Keratinocyte (primary cell): ENCODE measurements around the gene GLI2. TPM values are rescaled to one million over a fixed set of nuclear protein-coding genes. Genes with fewer than 3 reads are reported as not detected.

Experiments
- DNase-seq: peaks from one replicate; pipeline ENCODE4 v3.0.0-alpha.2; 2011; ENCODE audit warnings: low read depth, missing footprints, low spot score
- FAIRE-seq: peaks from 2 replicates; lab custom pipeline; 2011; peaks lifted over from hg19 to GRCh38; lab: Jason Lieb, UNC
- H2AFZ ChIP-seq: 2 replicates; pipeline ENCODE4 v1.6.0; 2012; ENCODE audit warnings: low read length, control low read depth, inconsistent platforms; ENCODE audit not compliant: control insufficient read depth
- H3K27ac ChIP-seq: 2 replicates; pipeline ENCODE4 v1.5.1; 2011; ENCODE audit warnings: low read length; ENCODE audit not compliant: control insufficient read depth, insufficient read depth
- H3K27me3 ChIP-seq: 3 replicates; pipeline ENCODE4 v1.6.0; 2011; ENCODE audit warnings: low read length; ENCODE audit not compliant: control insufficient read depth, insufficient read depth; ENCODE audit errors: extremely low read depth
- H3K36me3 ChIP-seq, 2 experiments: 2 replicates in 1 of 2; 3 replicates in 1 of 2; pipeline ENCODE4 v1.5.1; 2011; ENCODE audit warnings: low read length in 2 of 2, mild to moderate bottlenecking in 1 of 2; ENCODE audit not compliant: control insufficient read depth in 2 of 2, insufficient read depth in 2 of 2; ENCODE audit errors: extremely low read depth in 1 of 2
- H3K4me1 ChIP-seq: 3 replicates; pipeline ENCODE4 v1.5.1; 2011; ENCODE audit warnings: low read length; ENCODE audit not compliant: control insufficient read depth, insufficient read depth; ENCODE audit errors: extremely low read depth
- H3K4me2 ChIP-seq: 3 replicates; pipeline ENCODE4 v1.6.0; 2011; ENCODE audit warnings: low read depth, low read length; ENCODE audit not compliant: control insufficient read depth, insufficient read depth; ENCODE audit errors: extremely low read depth
- H3K4me3 ChIP-seq, 3 experiments: fragments of 200-600 bp in 1 of 3; sonication (generic) in 1 of 3; 2 replicates in 2 of 3; 3 replicates in 1 of 3; pipeline ENCODE4 v1.5.1; 2011 to 2016; ENCODE audit warnings: low read length in 3 of 3, mild to moderate bottlenecking in 3 of 3, control low read depth in 2 of 3, inconsistent platforms in 1 of 3, low read depth in 1 of 3, mixed read lengths in 1 of 3, mixed run types in 1 of 3, moderate library complexity in 1 of 3; ENCODE audit not compliant: control insufficient read depth in 2 of 3, insufficient read depth in 2 of 3; ENCODE audit errors: extremely low read depth in 1 of 3
- H3K79me2 ChIP-seq: 2 replicates; pipeline ENCODE4 v1.6.0; 2012; ENCODE audit warnings: low read length; ENCODE audit not compliant: control insufficient read depth, insufficient read depth
- H3K9ac ChIP-seq: 3 replicates; pipeline ENCODE4 v1.6.0; 2011; ENCODE audit warnings: low read length; ENCODE audit not compliant: control insufficient read depth, insufficient read depth; ENCODE audit errors: extremely low read depth
- H3K9me1 ChIP-seq: 3 replicates; pipeline ENCODE4 v1.6.0; 2011; ENCODE audit warnings: low read length; ENCODE audit not compliant: control insufficient read depth, insufficient read depth; ENCODE audit errors: extremely low read depth
- H3K9me3 ChIP-seq: 2 replicates; pipeline ENCODE4 v1.5.1; 2012; ENCODE audit warnings: low read depth, low read length; ENCODE audit not compliant: control insufficient read depth
- H4K20me1 ChIP-seq: 3 replicates; pipeline ENCODE4 v1.6.0; 2011; ENCODE audit warnings: low read length; ENCODE audit not compliant: control insufficient read depth, insufficient read depth; ENCODE audit errors: extremely low read depth
- EZH2 ChIP-seq: IDR thresholded peaks from one replicate; pipeline ENCODE4 v1.6.1; 2012; ENCODE audit warnings: inconsistent platforms, mild to moderate bottlenecking, low read length, moderate library complexity
- dilution Hi-C: fragments of 300-500 bp; cut with MboI; formaldehyde crosslinking; loops from one replicate; pipeline ENCODE4 v1.7.0; 2020; ENCODE audit warnings: low sequenced_read_pairs; ENCODE audit not compliant: extremely low pct_ligation_motif_present
- polyA plus RNA-seq, 5 experiments: library from polyadenylated mRNA; depleted of rRNA in 3 of 5; stranded (reverse) in 3 of 5; stranded (forward) in 1 of 5; unstranded in 1 of 5; fragments of >200 nt; gene quantifications; 1 replicate in 1 of 5; 2 replicates in 3 of 5; 3 replicates in 1 of 5; pipeline versions ENCODE4 v1.2.1 to v1.2.3, GENCODE V29; 2011 to 2012; ENCODE audit warnings: missing spikeins in 2 of 5, low read depth in 1 of 5, low replicate concordance in 1 of 5
- TF ChIP-seq, protein P1 (sequence below), 3 experiments: IDR thresholded peaks in 1 of 3; conservative IDR thresholded peaks in 1 of 3; optimal IDR thresholded peaks in 1 of 3; 2 replicates in 2 of 3; 3 replicates in 1 of 3; pipeline versions ENCODE3 to v1.5.1; 2011; ENCODE audit warnings: low read length in 3 of 3, mild to moderate bottlenecking in 3 of 3, moderate library complexity in 2 of 3, control low read depth in 1 of 3, inconsistent platforms in 1 of 3; ENCODE audit not compliant: insufficient read depth in 2 of 3; ENCODE audit errors: extremely low read depth in 1 of 3

Gene GLI2
- polyA plus RNA-seq, 1 donor (not counting 4 experiments of a cell fraction or from before 2014, with no cell fraction given) = 0.04 TPM

DNA sequence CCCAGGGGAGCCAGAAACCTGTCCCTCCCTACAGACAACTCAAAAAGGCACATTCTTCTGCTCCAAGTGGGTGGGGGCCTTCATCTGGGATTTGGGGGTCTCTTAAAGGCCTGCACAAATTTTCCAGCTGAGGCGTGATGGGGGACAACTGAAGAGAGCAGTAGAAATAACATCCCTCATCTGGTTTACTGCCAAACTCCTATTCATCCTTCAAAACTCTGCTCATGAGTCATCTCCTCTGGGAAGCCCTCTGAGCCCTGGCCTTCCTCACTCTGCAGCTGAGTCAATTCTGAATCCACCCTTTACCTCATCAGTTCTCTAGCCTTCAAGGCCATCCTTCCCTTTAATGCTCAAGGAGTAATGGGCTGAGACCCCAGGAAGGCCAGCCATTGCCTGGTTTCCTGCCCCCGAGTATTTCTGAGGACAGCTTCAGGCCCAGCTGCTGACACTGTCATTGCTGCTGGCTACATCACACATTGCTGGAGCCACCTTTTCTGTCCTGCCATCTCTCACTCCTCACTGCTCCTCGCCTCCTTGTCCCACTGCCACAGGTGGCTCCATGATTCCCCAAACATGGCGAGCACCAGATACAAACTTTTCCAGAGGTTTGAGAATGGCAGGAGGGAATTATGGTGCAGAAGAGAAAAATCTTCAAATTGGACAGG lies 32.2 kb upstream of the GLI2 start:
- DNase-seq = no peak
- H3K4me1 ChIP-seq = peaks cover 5% of the 10 kb centered on the region
- H3K4me3 ChIP-seq = no peak overlapping the region
- H4K20me1 ChIP-seq = no peaks in the 10 kb centered on the region
- dilution Hi-C loops = loop anchor here (10.0 kb wide), 1 partner anchor 361 kb away; no protein-coding TSS in a partner anchor
- H3K27ac ChIP-seq = no peak overlapping the region
- H3K79me2 ChIP-seq = no peaks in the 10 kb centered on the region
- no peaks in the 10 kb centered on the region for H3K36me3 ChIP-seq
- peak; percentile 61 for FAIRE-seq
- no peak overlapping the region for H2AFZ ChIP-seq
- no peak overlapping the region for H3K4me2 ChIP-seq
- H3K9me1 ChIP-seq = no peaks in the 10 kb centered on the region
- H3K9me3 ChIP-seq = no peaks in the 10 kb centered on the region
- TF ChIP-seq EZH2 = no peak
- TF ChIP-seq, protein P1, sequence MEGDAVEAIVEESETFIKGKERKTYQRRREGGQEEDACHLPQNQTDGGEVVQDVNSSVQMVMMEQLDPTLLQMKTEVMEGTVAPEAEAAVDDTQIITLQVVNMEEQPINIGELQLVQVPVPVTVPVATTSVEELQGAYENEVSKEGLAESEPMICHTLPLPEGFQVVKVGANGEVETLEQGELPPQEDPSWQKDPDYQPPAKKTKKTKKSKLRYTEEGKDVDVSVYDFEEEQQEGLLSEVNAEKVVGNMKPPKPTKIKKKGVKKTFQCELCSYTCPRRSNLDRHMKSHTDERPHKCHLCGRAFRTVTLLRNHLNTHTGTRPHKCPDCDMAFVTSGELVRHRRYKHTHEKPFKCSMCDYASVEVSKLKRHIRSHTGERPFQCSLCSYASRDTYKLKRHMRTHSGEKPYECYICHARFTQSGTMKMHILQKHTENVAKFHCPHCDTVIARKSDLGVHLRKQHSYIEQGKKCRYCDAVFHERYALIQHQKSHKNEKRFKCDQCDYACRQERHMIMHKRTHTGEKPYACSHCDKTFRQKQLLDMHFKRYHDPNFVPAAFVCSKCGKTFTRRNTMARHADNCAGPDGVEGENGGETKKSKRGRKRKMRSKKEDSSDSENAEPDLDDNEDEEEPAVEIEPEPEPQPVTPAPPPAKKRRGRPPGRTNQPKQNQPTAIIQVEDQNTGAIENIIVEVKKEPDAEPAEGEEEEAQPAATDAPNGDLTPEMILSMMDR (optimal IDR thresholded peaks at IDR 0.05 in 1 of 3, IDR thresholded peaks at IDR 0.05 in 1 of 3, conservative IDR thresholded peaks at IDR 0.05 in 1 of 3; ENCODE audit: extremely low read depth in 1 of 3, insufficient read depth in 2 of 3, low read length in 3 of 3) = no peak
- H3K9ac ChIP-seq = no peak overlapping the region
- H3K27me3 ChIP-seq = peaks cover 5% of the 10 kb centered on the region

DNA sequence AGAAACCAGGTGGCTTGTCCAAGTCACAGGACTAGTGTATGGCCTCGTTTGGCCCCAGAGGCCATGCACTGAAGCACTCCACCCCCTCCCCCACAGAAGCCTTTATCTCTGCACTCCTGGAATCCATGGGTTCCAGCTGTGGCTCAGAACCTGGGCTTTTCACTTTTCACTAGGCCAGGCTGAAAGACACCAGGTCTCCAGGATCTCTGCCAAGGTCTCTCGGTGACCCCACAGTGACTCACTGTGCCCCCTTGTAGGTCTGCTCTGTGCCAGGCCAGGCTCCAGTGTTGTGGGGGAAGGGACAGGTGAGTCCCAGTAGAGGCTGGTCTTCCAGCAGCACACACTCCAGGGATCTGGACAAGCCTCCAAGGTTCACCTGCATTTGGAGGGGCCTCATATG lies 31.0 kb upstream of the GLI2 start:
- peaks cover 5% of the 10 kb centered on the region for H3K27me3 ChIP-seq
- no peak for FAIRE-seq
- peaks cover 5% of the 10 kb centered on the region for H3K4me1 ChIP-seq
- H3K27ac ChIP-seq = no peak overlapping the region
- H3K9ac ChIP-seq = no peak overlapping the region
- H3K4me3 ChIP-seq = no peak overlapping the region
- no peaks in the 10 kb centered on the region for H3K79me2 ChIP-seq
- no peaks in the 10 kb centered on the region for H3K36me3 ChIP-seq
- H2AFZ ChIP-seq = no peak overlapping the region
- TF ChIP-seq, protein P1 (optimal IDR thresholded peaks at IDR 0.05 in 1 of 3, IDR thresholded peaks at IDR 0.05 in 1 of 3, conservative IDR thresholded peaks at IDR 0.05 in 1 of 3; ENCODE audit: extremely low read depth in 1 of 3, insufficient read depth in 2 of 3, low read length in 3 of 3) = no peak
- no peak for TF ChIP-seq EZH2
- H3K9me3 ChIP-seq = no peaks in the 10 kb centered on the region
- no peaks in the 10 kb centered on the region for H4K20me1 ChIP-seq
- dilution Hi-C loops = loop anchor here (10.0 kb wide), 1 partner anchor 360 kb away; no protein-coding TSS in a partner anchor
- DNase-seq = no peak
- H3K4me2 ChIP-seq = no peak overlapping the region
- no peaks in the 10 kb centered on the region for H3K9me1 ChIP-seq
